Raji (cell line): Measurements from ENCODE around the gene GSK3B.

Experiments used
- POLR2A ChIP-seq: IDR thresholded peaks from 2 replicates; pipeline ENCODE4 v1.6.1; 2011; ENCODE audit warnings: low read depth, low read length, control low read depth; ENCODE audit not compliant: insufficient read depth

Gene GSK3B

GRCh38 chr3:120111898-120112297 lies 17.7 kb upstream of the GSK3B start:
- TF ChIP-seq POLR2A: no peak

GRCh38 chr3:120103276-120103675 lies 9.0 kb upstream of the GSK3B start:
- no peak for TF ChIP-seq POLR2A

GRCh38 chr3:120102674-120103073 lies 8.4 kb upstream of the GSK3B start:
- no peak for TF ChIP-seq POLR2A

GRCh38 chr3:120102232-120102631 lies 8.0 kb upstream of the GSK3B start:
- TF ChIP-seq POLR2A: no peak

GRCh38 chr3:120101624-120102023 lies 7.4 kb upstream of the GSK3B start:
- no peak for TF ChIP-seq POLR2A

GRCh38 chr3:120100711-120101110 lies 6.5 kb upstream of the GSK3B start:
- no peak for TF ChIP-seq POLR2A

- no peak for TF ChIP-seq POLR2A
Observed at GRCh38 chr3:120098710-120099109, 4.5 kb upstream of the GSK3B start.

GRCh38 chr3:120095979-120096426 lies 1.8 kb upstream of the GSK3B start:
- no peak for TF ChIP-seq POLR2A

GRCh38 chr3:120095226-120095978 lies 1.2 kb upstream of the GSK3B start:
- peak; percentile 88 for TF ChIP-seq POLR2A

GRCh38 chr3:120094776-120095225 lies 554 bp upstream of the GSK3B start:
- no peak for TF ChIP-seq POLR2A

- TF ChIP-seq POLR2A: no peak
Observed at GRCh38 chr3:120093119-120093910, 932 bp downstream of the GSK3B start.

GRCh38 chr3:120092474-120092873 lies 1.8 kb downstream of the GSK3B start:
- no peak for TF ChIP-seq POLR2A

GRCh38 chr3:120090422-120090821 lies 3.8 kb downstream of the GSK3B start:
- no peak for TF ChIP-seq POLR2A

GRCh38 chr3:120089089-120089488 lies 5.2 kb downstream of the GSK3B start:
- TF ChIP-seq POLR2A: no peak

GRCh38 chr3:120088622-120089021 lies 5.6 kb downstream of the GSK3B start:
- no peak for TF ChIP-seq POLR2A

GRCh38 chr3:120081719-120082118 lies 12.5 kb downstream of the GSK3B start:
- no peak for TF ChIP-seq POLR2A
